ENCODE measurements around the gene OTUB1.
"Not testable (repeated sequence)": the region's sequence is repeated elsewhere in the genome, so short reads cannot be mapped to it uniquely, and the experiment has no call there.

OTUB1 gene

GRCh38 chr11:63986156-63986931 is at the start of gene OTUB1:
Gene OTUB1 (plus strand): TSS chr11:63986438. CDS start chr11:63986457, 19 bp downstream.
- peak; percentile 88 for DNase-seq (ENCODE audit: low read depth)

- DNase-seq (ENCODE audit: low read depth), result no peak
Measured at GRCh38 chr11:63937713-63938478, 48.3 kb upstream of the OTUB1 start.

- DNase-seq (ENCODE audit: low read depth), result peak; percentile 89
Measured at GRCh38 chr11:63938479-63939396, 47.5 kb upstream of the OTUB1 start, which contains the start of gene NAA40. Gene NAA40 (plus strand): TSS chr11:63939002. CDS start chr11:63939097, 95 bp downstream.

GRCh38 chr11:63939397-63939891 is 46.8 kb upstream of the OTUB1 start:
- peak; percentile 44 for DNase-seq (ENCODE audit: low read depth)

DNA sequence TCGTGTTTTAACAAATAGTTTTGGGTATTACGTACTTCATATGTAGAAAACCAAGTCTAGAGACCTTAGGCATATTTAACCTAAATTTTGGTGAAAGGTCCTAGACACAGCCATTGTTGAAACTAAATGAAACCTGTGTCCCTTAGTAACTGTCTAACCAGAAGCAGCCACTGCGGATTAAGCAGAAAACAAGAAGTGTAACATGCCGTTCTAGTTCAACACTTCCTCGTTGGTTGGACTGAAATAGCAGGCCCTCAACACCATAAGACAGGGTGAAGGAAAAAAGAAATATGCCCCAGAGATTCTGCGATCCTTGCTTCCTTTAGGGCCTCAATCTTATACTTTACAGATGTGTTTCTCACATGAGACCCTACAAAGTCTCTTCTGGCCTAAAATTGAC is 45.5 kb upstream of the OTUB1 start:
- no peak for DNase-seq (ENCODE audit: low read depth)

DNA sequence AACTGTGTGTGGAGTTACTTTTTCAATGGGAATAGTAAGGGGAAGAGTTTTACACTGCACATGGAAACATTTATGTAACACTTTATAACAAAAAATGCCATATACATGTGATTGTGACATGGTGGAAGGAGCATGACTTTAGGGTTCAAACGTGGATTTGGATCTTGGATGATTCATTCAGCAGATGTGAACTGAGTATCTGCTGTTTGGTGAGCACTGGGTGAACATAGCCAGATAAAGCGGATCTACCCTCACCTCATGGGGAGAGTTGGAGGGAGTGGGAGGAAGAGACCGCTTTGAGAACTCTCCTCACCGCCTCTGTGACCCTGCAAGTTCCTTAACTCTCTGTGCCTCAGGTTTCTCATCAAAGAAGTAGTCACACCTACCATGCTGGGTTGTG is 44.3 kb upstream of the OTUB1 start:
- DNase-seq (ENCODE audit: low read depth), result no peak

DNA sequence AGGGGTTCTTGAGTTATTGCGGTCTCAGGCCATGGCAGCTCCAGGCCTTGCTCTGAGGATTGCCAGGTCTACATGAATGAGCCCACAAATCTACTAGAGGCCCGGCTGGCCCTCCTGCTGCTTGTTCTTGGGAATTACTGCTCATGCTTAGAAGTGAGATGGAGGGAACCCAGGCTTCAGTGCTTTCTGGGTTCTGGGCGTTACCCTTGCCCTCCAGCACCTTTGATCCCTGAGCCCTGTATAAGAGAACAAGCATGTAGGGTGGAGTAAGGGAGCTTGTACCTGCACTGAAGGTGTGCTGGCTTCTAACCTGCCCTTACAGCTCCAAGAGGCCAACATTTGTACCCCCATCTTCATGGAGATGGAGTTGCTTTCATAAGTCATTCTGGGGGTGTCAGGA is 43.4 kb upstream of the OTUB1 start:
- DNase-seq (ENCODE audit: low read depth), result no peak

DNA sequence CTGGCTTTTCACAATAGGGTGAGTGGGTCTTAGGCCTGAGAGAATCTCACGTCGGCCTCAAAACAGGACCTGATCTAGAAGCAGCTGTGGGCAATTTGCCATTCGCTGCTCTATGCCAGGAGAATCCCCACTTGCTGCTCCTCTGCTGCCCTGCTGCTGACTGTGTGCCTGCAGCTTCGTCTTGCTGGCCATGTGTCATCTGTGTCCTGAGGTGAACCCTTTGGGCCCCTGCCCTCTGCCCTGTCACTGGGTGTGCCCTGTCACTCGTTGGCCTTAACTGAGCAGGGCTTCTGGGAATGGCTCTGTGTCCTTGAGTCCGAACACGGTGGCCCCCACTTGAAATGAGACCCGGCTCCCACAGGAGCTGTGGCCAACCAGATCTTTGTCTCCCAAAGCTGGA is 41.3 kb upstream of the OTUB1 start:
- no peak for DNase-seq (ENCODE audit: low read depth)

DNA sequence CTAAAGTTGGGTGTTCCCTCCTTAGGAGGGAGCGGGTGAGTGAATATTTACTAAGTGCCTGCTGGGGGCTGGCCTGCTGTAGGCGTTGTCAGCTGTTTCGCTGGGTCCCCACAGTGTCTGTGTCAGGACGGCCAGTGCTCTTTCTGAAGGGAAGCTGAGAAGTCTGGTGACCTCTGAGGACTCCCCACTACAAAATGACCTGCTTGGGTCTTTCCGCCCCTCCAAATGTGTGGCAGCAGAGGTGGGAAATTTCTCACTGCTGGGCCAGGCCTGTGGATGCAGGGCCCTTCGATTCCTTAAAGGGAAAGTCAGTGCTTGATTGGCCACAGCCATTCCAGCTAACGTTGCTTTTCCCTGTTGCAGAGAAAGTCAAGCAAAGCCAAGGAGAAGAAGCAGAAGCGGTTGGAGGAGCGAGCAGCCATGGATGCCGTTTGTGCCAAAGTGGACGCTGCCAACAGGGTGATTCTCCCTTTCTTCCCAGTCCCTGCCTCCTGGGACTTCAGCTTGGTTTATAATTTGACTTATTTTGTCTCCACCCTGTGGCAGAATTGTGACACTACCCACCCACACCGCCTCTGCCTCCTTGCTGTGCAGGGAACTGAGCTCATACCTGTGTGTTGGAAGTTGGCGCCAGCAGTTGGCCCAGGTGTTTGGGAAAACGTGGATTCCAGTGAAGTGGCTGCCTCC is 40.6 kb upstream of the OTUB1 start:
- DNase-seq (ENCODE audit: low read depth), result peak; percentile 67

DNA sequence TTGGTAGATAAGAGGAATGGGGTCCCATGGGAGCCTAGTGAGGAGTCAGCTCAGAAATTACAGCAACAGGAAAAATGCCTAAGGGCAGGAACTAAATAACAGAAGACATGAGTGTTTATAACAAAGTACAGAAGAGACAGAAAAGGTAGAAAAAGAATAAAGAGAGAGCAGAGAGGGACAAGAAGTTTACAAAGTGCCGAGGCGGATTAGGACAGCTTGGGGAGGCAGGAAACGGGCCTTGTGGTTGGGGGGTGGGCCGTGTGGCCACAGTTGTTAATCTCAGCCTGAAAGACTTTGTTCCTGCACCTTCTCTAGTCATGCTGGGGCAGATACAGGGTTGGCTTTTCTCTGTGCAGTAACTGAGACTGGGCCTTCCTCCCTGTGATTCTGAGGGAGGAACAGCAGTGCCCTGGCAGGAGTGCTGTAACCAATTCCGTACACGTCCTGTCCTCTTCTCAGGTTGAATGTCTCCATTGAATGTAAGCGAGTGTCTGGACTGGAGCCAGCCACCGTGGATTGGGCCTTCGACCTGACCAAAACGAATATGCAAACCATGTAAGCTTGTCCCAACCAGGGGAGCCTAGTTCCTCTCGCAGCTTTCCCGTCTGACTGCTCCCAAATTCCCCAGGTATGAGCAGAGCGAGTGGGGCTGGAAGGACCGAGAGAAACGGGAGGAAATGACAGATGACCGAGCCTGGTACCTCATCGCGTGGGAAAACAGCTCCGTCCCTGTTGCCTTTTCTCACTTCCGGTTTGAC is 34.3 kb upstream of the OTUB1 start:
- DNase-seq (ENCODE audit: low read depth), result no peak

GRCh38 chr11:63952570-63952969 is 33.7 kb upstream of the OTUB1 start:
- DNase-seq (ENCODE audit: low read depth), result no peak

GRCh38 chr11:63958008-63958407 is 28.2 kb upstream of the OTUB1 start:
- DNase-seq (ENCODE audit: low read depth), result no peak

DNA sequence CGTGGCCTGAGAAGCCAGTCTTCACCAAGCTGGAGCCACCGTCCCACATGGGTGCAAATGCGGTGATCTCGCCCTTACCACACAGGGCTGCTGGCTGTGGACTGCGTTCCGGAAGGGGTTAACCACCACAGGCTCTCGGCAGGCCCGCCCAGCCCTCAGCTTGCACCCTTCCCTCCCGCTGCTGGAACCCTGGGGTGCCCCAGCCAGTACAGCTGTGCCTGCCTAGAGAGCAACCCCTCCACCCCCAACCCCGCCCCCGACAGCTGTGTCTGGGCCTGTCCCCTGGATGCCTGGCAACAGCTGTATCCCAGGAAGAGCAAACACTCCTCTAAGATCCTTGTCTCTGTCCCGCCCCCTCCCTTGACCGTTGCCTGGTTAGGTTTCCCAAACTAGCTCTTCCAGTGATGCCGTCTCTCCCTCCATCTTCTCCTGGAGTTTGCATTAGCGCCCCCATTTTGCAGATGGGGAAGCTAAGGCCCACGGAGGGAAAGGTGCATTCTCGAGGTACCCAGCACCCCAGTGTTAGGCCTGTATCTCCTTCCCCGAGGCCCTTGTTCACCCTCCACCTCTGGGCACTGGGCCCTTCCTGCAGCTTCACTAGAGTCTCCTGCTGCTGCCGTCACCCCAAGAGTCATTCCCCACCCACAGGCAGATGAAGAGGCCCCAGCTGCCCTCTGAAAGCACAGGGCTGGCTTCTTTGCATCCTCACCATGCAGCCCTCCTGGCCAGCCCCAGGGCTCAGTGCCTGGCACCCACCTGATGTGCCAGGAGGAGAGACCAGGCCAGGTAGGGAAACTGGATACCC is 24.4 kb upstream of the OTUB1 start:
- DNase-seq (ENCODE audit: low read depth), result no peak

- not testable (repeated sequence) for DNase-seq (ENCODE audit: low read depth)
Measured at GRCh38 chr11:63963895-63964294, 22.3 kb upstream of the OTUB1 start.

GRCh38 chr11:63966444-63966843 is 19.8 kb upstream of the OTUB1 start:
- DNase-seq (ENCODE audit: low read depth), result no peak

- DNase-seq (ENCODE audit: low read depth), result no peak
Measured at GRCh38 chr11:63969461-63969860, 16.8 kb upstream of the OTUB1 start.

DNA sequence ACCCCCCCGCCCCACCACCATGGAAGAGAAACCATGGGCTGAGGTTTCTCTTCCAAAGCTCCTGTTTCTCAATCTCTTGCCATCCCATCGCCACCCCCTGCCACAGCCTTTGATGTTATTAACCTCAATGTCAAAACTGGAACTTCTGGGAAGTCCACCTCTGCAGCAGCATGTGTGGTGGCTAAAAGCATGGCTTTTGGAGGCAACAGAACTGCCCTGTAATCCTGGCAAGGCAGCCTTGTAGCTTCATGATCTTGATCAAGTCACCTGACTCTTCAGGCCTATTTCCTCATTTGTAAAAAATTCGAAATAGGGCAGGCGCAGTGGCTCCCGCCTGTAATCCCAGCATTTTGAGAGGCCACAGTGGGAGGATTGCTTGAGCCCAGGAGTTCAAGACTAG is 15.3 kb upstream of the OTUB1 start:
- DNase-seq (ENCODE audit: low read depth), result no peak

GRCh38 chr11:63973912-63974258 is 12.4 kb upstream of the OTUB1 start:
- DNase-seq (ENCODE audit: low read depth), result not testable (repeated sequence)

DNA sequence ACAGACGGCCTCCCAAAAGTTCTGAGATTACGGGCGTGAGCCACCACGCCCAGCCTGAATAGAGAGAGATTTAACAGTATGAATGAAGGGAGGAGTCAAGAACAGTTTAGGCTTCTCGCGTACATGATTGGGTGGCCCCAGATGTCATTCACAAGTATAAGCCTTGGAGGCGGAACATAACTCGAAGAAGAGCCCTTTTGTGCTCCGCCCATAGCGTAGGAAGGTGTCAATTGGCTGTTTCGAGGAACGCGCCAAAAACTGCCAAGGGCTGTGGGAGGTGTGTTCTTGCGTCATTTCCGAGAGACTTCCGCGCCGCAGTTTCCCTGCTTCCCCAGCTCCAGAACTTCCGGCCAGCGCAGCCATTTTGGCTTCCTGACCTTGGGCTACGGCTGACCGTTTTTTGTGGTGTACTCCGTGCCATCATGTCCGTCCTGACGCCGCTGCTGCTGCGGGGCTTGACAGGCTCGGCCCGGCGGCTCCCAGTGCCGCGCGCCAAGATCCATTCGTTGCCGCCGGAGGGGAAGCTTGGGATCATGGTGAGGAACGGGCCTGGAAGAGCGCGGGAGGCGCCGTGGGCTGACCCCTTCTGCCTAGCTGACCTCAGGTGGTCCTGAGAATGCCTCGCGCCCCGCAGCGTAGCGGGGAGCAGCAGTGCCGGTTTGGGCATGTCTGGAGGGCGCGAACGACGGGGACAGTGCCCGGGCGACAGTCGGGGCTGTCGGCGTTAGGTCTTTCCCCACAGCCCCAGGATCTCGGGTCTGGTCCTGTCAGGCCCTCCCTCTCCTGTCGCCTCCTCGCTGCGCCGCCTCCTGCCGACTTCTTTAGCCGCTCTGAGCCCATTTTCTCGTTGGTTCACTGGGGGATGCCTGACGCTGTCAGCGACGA is 11.7 kb upstream of the OTUB1 start, which contains the start of gene COX8A:
COX8A (plus strand) TSS at position 362 of the 885 bp plus-strand sequence; CDS start at position 423, 61 bp downstream.
- peak; percentile 100 for DNase-seq (ENCODE audit: low read depth)
